Measurements from ENCODE around the gene TRMU.

TRMU gene

GRCh38 chr22:46337870-46338269 lies 2.4 kb downstream of the TRMU start:
- DNase-seq (ENCODE audit: low spot score): no peak

- no peak for DNase-seq (ENCODE audit: low spot score)
These were observed 3.1 kb downstream of the TRMU start for GRCh38 chr22:46338636-46339035.

DNA sequence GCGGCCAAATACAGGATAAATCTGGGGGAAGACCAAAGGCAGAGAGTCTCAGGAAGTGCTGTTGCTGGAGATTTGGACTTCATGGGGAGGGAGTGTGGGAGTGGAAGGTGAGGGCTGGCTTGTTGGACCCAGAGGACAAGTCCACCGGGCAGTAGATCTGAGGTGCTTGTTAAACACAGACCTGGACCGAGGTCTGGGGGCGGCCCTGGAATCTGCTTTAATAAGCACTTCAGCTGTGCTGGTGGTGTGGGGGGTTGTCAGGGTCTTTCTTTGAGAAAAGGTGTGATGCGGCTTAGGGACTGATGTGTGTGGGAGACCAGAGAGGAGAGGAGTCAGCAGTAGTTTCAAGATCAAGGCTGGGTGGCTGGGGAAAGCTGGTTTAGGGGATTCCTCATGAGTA lies 4.4 kb downstream of the TRMU start:
- no peak for DNase-seq (ENCODE audit: low spot score)

- no peak for DNase-seq (ENCODE audit: low spot score)
These were observed 5.2 kb downstream of the TRMU start for GRCh38 chr22:46340676-46341075.

- no peak for DNase-seq (ENCODE audit: low spot score)
These were observed 11.3 kb downstream of the TRMU start for GRCh38 chr22:46346680-46347405.

- DNase-seq (ENCODE audit: low spot score): no peak
These were observed 12.1 kb downstream of the TRMU start for GRCh38 chr22:46347646-46348045.

- DNase-seq (ENCODE audit: low spot score): no peak
These were observed 12.7 kb downstream of the TRMU start for GRCh38 chr22:46348099-46348695.

DNA sequence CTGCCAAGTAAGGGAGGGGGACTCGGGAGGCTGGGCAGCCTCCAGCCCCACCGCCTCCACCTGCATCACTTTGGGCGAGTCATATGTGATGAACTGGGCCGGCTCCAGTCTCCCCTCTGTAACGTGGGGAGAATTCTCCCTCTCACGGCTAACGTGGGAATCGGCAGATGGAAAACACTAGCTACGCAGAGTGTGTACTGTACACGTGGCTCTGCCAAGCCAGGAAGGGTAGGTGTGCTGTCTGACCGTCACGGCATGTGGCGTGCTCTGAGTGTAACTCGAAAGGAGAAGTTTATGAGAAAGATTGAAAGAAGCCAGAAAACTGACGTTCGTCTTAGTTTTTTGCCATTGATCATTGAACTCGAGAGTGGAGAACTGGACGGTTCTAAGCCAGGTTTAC lies 13.7 kb downstream of the TRMU start:
- DNase-seq (ENCODE audit: low spot score): no peak

- no peak for DNase-seq (ENCODE audit: low spot score)
These were observed 14.2 kb downstream of the TRMU start for GRCh38 chr22:46349681-46350080.

- no peak for DNase-seq (ENCODE audit: low spot score)
These were observed 14.6 kb downstream of the TRMU start for GRCh38 chr22:46350121-46350520.

- no peak for DNase-seq (ENCODE audit: low spot score)
These were observed 15.1 kb downstream of the TRMU start for GRCh38 chr22:46350646-46351045.

GRCh38 chr22:46351131-46351735 lies 15.7 kb downstream of the TRMU start:
- DNase-seq (ENCODE audit: low spot score): no peak

DNA sequence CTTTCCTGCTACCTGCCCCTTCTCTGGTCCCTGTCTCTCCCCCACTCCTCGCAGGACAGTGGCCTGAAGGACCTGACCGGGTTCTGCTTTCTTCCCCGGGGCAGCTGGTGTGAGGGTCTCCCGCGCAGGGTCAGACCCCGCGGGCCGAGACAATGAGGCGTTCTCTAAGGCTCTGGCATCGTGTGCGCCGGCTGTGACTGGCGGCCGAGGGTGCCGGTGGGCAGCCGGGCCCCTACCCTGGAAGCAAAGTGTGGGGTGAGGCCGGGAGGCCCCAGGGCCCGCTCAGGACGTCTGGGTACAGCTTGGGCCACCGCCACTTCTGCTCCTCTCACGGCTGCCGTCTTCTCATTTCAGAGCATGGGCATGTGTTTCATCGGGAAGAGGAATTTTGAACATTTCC lies 16.3 kb downstream of the TRMU start:
- no peak for DNase-seq (ENCODE audit: low spot score)

- DNase-seq (ENCODE audit: low spot score): no peak
These were observed 16.8 kb downstream of the TRMU start for GRCh38 chr22:46352276-46352675.

DNA sequence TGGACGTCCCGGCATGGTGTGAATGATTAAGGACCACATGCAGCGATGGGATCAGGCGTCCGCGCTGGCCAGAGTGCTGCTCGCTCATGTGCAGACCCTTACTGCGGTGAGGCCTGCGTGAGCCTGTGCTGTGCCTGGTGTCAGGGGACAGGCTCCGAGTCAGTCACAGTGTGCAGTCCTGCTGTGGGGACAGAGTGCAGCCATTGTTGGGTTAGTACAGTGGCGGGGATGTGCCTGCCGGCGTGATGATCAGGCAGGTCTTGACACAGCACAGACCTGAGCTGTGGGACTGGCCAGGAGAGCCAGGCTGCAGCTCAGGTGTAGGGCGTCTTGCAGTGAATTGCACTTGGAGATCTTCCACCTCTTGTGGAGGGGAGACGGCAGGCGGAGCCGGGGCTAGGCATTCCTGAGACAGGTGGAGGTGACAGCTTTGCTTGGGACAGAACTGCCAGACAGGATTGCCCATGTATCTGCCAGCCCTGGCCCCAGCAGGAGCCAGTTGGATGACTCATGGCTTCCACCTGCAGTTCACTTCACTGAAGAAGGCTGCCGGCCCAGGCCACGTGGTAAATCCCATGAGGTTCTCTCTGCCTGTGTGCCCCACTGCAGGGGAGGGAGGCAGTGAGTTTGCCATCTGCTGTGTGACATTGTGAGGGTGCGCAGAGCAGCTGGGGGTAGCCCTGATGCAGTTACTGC lies 17.3 kb downstream of the TRMU start:
- no peak for DNase-seq (ENCODE audit: low spot score)

- no peak for DNase-seq (ENCODE audit: low spot score)
These were observed 18.1 kb downstream of the TRMU start for GRCh38 chr22:46353483-46354105.

DNA sequence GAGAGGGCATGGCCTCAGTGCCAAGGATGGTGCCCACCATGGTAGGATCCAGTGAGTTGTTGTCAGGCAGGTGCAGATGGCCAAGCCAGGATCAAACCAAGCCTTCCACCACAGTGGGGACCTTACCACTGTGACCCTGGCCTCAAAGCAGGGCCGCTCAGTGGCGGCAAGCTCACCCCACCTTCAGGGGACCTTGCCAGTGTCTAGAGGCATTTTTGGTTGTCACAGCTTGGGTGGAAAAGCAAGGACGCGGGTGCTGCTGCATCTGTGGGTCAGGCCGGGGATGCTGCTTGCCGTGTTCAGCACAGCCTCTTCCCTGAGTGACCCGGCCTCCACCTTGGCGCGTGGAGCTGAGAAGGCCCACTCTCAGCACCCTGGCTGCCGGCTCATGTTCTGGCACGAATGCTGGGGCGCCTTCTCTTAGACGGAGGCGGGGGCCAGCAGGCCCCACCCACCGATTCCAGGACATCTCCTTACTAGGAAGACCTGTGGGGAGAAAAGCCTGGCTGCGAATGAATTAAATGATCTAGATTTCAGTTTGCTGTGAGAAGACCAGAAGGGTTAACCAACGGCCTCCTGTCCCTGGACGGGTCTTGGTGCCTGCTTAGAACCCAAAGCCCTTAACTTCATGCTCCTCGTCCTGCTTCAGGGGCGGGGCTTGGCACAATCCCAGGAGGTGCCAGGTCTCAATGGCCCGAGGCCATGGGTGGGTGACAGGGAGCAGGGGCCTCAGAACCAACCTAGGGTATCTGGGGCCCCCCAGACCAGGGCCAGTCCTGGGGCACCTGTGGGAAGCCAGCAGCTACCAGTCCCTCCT lies 18.9 kb downstream of the TRMU start:
- no peak for DNase-seq (ENCODE audit: low spot score)

DNA sequence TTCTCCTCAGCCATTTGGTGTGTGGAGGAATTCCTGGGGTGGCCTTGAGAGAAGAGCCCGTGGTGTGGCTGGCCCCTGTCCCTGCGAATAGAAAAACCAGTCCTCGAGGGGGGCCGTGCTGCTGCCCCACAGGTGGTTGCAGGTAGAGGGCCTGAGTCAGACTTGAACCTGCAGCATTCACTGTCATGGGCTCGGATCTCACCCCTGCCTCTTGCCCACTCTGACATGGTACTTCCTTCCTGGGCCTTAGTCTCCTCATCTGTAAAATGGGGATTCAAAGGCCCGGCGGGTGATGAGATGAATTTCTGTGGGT lies 19.4 kb downstream of the TRMU start:
- no peak for DNase-seq (ENCODE audit: low spot score)

GRCh38 chr22:46355369-46355995 lies 20.0 kb downstream of the TRMU start:
- DNase-seq (ENCODE audit: low spot score): peak; percentile 61

DNA sequence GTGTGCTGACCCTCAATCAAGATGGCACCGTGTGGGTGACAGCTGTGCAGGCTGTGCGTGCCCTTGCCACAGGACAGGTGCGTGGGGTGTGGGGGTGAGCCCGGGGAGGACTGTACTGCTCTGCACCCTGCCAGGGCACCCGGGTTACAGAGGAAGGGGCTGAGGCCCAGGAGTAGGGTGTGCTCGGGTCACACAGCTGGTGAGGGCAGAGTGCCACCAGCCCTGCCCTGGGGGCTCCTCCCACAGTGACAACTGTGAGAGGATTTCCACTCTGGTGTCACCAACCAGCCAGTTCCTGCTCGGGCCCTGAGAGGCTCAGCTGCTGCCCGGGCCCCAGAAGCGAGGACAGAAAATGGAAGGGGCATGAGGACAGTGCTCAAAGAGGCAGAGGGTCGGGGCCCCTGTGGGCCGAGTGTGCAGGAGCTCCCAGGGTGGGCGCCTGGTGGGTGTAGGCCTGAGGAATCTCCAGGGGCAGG lies 20.5 kb downstream of the TRMU start:
- no peak for DNase-seq (ENCODE audit: low spot score)
